Keratinocyte (primary cell): ENCODE data around the gene SEC24D. TPM values are rescaled to one million over a fixed set of nuclear protein-coding genes. Genes with fewer than 3 reads are reported as not detected.

ENCODE experiments used
- DNase-seq: peaks from one replicate; pipeline ENCODE4 v3.0.0-alpha.2; 2011; ENCODE audit warnings: low read depth, missing footprints, low spot score
- FAIRE-seq: peaks from 2 replicates; lab custom pipeline; 2011; peaks lifted over from hg19 to GRCh38; lab: Jason Lieb, UNC
- H2AFZ ChIP-seq: 2 replicates; pipeline ENCODE4 v1.6.0; 2012; ENCODE audit warnings: low read length, control low read depth, inconsistent platforms; ENCODE audit not compliant: control insufficient read depth
- H3K27ac ChIP-seq: 2 replicates; pipeline ENCODE4 v1.5.1; 2011; ENCODE audit warnings: low read length; ENCODE audit not compliant: control insufficient read depth, insufficient read depth
- H3K27me3 ChIP-seq: 3 replicates; pipeline ENCODE4 v1.6.0; 2011; ENCODE audit warnings: low read length; ENCODE audit not compliant: control insufficient read depth, insufficient read depth; ENCODE audit errors: extremely low read depth
- H3K36me3 ChIP-seq, 2 experiments: 2 replicates in 1 of 2; 3 replicates in 1 of 2; pipeline ENCODE4 v1.5.1; 2011; ENCODE audit warnings: low read length in 2 of 2, mild to moderate bottlenecking in 1 of 2; ENCODE audit not compliant: control insufficient read depth in 2 of 2, insufficient read depth in 2 of 2; ENCODE audit errors: extremely low read depth in 1 of 2
- H3K4me1 ChIP-seq: 3 replicates; pipeline ENCODE4 v1.5.1; 2011; ENCODE audit warnings: low read length; ENCODE audit not compliant: control insufficient read depth, insufficient read depth; ENCODE audit errors: extremely low read depth
- H3K4me2 ChIP-seq: 3 replicates; pipeline ENCODE4 v1.6.0; 2011; ENCODE audit warnings: low read depth, low read length; ENCODE audit not compliant: control insufficient read depth, insufficient read depth; ENCODE audit errors: extremely low read depth
- H3K4me3 ChIP-seq, 3 experiments: fragments of 200-600 bp in 1 of 3; sonication (generic) in 1 of 3; 2 replicates in 2 of 3; 3 replicates in 1 of 3; pipeline ENCODE4 v1.5.1; 2011 to 2016; ENCODE audit warnings: low read length in 3 of 3, mild to moderate bottlenecking in 3 of 3, control low read depth in 2 of 3, inconsistent platforms in 1 of 3, low read depth in 1 of 3, mixed read lengths in 1 of 3, mixed run types in 1 of 3, moderate library complexity in 1 of 3; ENCODE audit not compliant: control insufficient read depth in 2 of 3, insufficient read depth in 2 of 3; ENCODE audit errors: extremely low read depth in 1 of 3
- H3K79me2 ChIP-seq: 2 replicates; pipeline ENCODE4 v1.6.0; 2012; ENCODE audit warnings: low read length; ENCODE audit not compliant: control insufficient read depth, insufficient read depth
- H3K9ac ChIP-seq: 3 replicates; pipeline ENCODE4 v1.6.0; 2011; ENCODE audit warnings: low read length; ENCODE audit not compliant: control insufficient read depth, insufficient read depth; ENCODE audit errors: extremely low read depth
- H3K9me1 ChIP-seq: 3 replicates; pipeline ENCODE4 v1.6.0; 2011; ENCODE audit warnings: low read length; ENCODE audit not compliant: control insufficient read depth, insufficient read depth; ENCODE audit errors: extremely low read depth
- H3K9me3 ChIP-seq: 2 replicates; pipeline ENCODE4 v1.5.1; 2012; ENCODE audit warnings: low read depth, low read length; ENCODE audit not compliant: control insufficient read depth
- H4K20me1 ChIP-seq: 3 replicates; pipeline ENCODE4 v1.6.0; 2011; ENCODE audit warnings: low read length; ENCODE audit not compliant: control insufficient read depth, insufficient read depth; ENCODE audit errors: extremely low read depth
- CTCF ChIP-seq, 3 experiments: IDR thresholded peaks in 1 of 3; conservative IDR thresholded peaks in 1 of 3; optimal IDR thresholded peaks in 1 of 3; 2 replicates in 2 of 3; 3 replicates in 1 of 3; pipeline versions ENCODE3 to v1.5.1; 2011; ENCODE audit warnings: low read length in 3 of 3, mild to moderate bottlenecking in 3 of 3, moderate library complexity in 2 of 3, control low read depth in 1 of 3, inconsistent platforms in 1 of 3; ENCODE audit not compliant: insufficient read depth in 2 of 3; ENCODE audit errors: extremely low read depth in 1 of 3
- EZH2 ChIP-seq: IDR thresholded peaks from one replicate; pipeline ENCODE4 v1.6.1; 2012; ENCODE audit warnings: inconsistent platforms, mild to moderate bottlenecking, low read length, moderate library complexity
- dilution Hi-C: fragments of 300-500 bp; cut with MboI; formaldehyde crosslinking; loops from one replicate; pipeline ENCODE4 v1.7.0; 2020; ENCODE audit warnings: low sequenced_read_pairs; ENCODE audit not compliant: extremely low pct_ligation_motif_present
- polyA plus RNA-seq, 5 experiments: library from polyadenylated mRNA; depleted of rRNA in 3 of 5; stranded (reverse) in 3 of 5; stranded (forward) in 1 of 5; unstranded in 1 of 5; fragments of >200 nt; gene quantifications; 1 replicate in 1 of 5; 2 replicates in 3 of 5; 3 replicates in 1 of 5; pipeline versions ENCODE4 v1.2.1 to v1.2.3, GENCODE V29; 2011 to 2012; ENCODE audit warnings: missing spikeins in 2 of 5, low read depth in 1 of 5, low replicate concordance in 1 of 5

SEC24D gene
- polyA plus RNA-seq, 1 donor (not counting 4 experiments of a cell fraction or from before 2014, with no cell fraction given): 24.9 TPM

GRCh38 chr4:118680808-118681207 lies 155.1 kb downstream of the SEC24D start:
- no peaks in the 10 kb centered on the region for H4K20me1 ChIP-seq
- H3K9me3 ChIP-seq: no peaks in the 10 kb centered on the region
- H2AFZ ChIP-seq: no peak overlapping the region
- no peak overlapping the region for H3K4me2 ChIP-seq
- no peak overlapping the region for H3K27ac ChIP-seq
- FAIRE-seq (no peak), DNase-seq (no peak)
- no peaks in the 10 kb centered on the region for H3K36me3 ChIP-seq
- peaks cover 4% of the 10 kb centered on the region for H3K79me2 ChIP-seq
- no peak for TF ChIP-seq CTCF (optimal IDR thresholded peaks at IDR 0.05 in 1 of 3, IDR thresholded peaks at IDR 0.05 in 1 of 3, conservative IDR thresholded peaks at IDR 0.05 in 1 of 3; ENCODE audit: extremely low read depth in 1 of 3, insufficient read depth in 2 of 3, low read length in 3 of 3)
- TF ChIP-seq EZH2: no peak
- no peaks in the 10 kb centered on the region for H3K27me3 ChIP-seq
- H3K4me3 ChIP-seq: no peak overlapping the region
- no peaks in the 10 kb centered on the region for H3K4me1 ChIP-seq
- dilution Hi-C loops: no loop called here
- H3K9ac ChIP-seq: no peak overlapping the region
- H3K9me1 ChIP-seq: no peaks in the 10 kb centered on the region

GRCh38 chr4:118676128-118676527 lies 159.8 kb downstream of the SEC24D start:
- no peak for FAIRE-seq
- H3K4me2 ChIP-seq: no peak overlapping the region
- no peaks in the 10 kb centered on the region for H3K9me1 ChIP-seq
- H3K36me3 ChIP-seq: no peaks in the 10 kb centered on the region
- H3K27ac ChIP-seq: no peak overlapping the region
- no peak overlapping the region for H2AFZ ChIP-seq
- H3K4me3 ChIP-seq: no peak overlapping the region
- TF ChIP-seq CTCF (optimal IDR thresholded peaks at IDR 0.05 in 1 of 3, IDR thresholded peaks at IDR 0.05 in 1 of 3, conservative IDR thresholded peaks at IDR 0.05 in 1 of 3; ENCODE audit: extremely low read depth in 1 of 3, insufficient read depth in 2 of 3, low read length in 3 of 3): no peak
- no peak for TF ChIP-seq EZH2
- H3K79me2 ChIP-seq: no peaks in the 10 kb centered on the region
- no peaks in the 10 kb centered on the region for H3K9me3 ChIP-seq
- H3K4me1 ChIP-seq: no peaks in the 10 kb centered on the region
- dilution Hi-C loops: no loop called here
- H3K9ac ChIP-seq: no peak overlapping the region
- DNase-seq: no peak
- H3K27me3 ChIP-seq: no peaks in the 10 kb centered on the region
- peaks cover 2% of the 10 kb centered on the region for H4K20me1 ChIP-seq

Other genes starting within 250 kb of the SEC24D start
- gene METTL14, start 150.7 kb downstream of the SEC24D start, polyA plus RNA-seq: 15.9 to 25.8 TPM (median 16.2 TPM) in 3 replicates
- 0.19 to 0.77 TPM (median 0.34 TPM) in 3 replicates for gene SYNPO2, start 52.7 kb upstream of the SEC24D start, polyA plus RNA-seq